GM12892 (cell line): ENCODE data around the gene ASIC2.

Experiments
- POLR2A ChIP-seq: IDR thresholded peaks from 2 replicates; pipeline ENCODE4 v1.6.1; 2011; ENCODE audit warnings: low read depth, low read length, control low read depth
- POLR2AphosphoS5 ChIP-seq: IDR thresholded peaks from 2 replicates; pipeline ENCODE4 v1.6.1; 2011; ENCODE audit warnings: low read depth, low read length, control low read depth

GRCh38 chr17:33277436-33278100 lies 15.5 kb downstream of the ASIC2 start:
- no peak for TF ChIP-seq POLR2A
- no peak for TF ChIP-seq POLR2AphosphoS5
